DMS79 (cell line): Measurements from ENCODE around the gene GIPC2.
"Not testable (repeated sequence)": the region's sequence is repeated elsewhere in the genome, so short reads cannot be mapped to it uniquely, and the experiment has no call there.

ENCODE experiments used
- DNase-seq: peaks from one replicate; lab custom pipeline; 2025; lab: John Stamatoyannopoulos, UW

The GIPC2 gene

DNA sequence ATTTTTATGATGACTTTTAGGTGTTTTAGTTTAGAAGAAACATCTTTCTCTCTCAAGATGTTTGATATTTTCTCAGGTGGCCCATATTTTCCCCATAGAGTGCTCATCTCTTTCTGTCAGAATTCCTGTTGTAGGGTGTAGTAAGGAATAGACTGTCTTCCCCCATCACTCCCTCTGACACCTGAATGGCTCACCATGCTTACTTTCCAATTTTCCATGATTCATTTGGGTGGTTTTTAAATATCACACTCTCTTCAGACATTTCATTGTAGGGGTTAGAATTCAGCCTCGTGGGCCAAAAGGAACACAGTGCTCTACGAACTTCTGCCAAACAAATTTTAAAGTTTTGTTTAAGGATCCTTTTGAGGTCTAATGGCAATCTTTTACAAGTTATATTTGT is 24.0 kb downstream of the GIPC2 start:
- no peak for DNase-seq

DNA sequence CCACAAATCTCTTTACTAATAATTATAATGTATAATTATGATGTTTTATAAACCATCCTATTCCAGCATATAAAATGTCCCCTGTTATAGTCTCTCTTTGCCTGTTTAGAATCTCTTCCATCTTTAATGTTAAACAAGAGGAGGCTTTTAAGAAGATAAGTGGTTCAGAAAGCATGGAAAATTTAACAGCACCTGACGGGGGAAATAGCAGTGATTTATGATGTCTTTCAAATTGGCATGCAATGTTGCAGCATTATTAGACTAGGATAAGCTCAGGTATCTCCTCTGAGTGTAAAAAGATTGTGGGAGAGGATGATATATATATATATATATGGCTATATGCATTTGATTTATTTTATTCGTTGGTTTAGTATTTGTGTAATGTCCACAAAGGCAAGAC is 24.4 kb downstream of the GIPC2 start:
- no peak for DNase-seq

DNA sequence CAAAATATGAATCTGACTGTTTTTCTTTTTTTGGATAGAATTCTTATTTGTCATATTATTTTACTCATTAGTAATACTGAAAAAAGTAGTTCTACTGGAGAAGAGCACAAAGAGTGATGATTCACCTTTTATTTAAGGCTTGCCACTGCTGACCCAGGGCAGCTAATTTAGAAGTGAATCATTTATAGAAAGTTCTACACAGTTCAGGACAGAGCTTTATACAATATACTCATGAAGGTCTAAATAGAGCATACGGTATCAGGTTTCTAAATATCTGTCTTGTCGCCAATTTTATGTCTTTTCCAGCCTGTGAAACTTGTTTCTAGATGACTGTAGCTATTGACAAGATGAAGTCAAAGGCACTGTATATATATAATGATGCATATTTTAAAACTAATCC is 25.0 kb downstream of the GIPC2 start:
- no peak for DNase-seq

DNA sequence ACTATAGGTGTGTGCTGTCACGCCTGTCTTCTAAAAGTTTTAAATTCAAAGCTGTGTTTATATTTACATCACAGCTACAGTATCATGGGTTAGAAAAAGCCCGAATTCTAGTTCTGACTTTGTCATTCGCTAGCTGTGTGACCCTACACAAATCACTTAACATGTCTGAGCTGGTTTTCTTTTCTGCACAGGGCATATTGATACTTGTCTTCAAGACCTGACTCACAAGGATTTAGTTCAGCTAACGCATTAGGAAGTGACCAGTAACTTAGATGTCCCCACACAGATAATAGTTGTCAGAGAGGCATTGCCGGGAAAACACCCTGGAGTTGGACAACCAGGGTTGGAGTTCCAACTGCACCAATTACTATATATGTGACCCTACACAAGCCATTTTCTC is 25.9 kb downstream of the GIPC2 start:
- DNase-seq, result no peak

DNA sequence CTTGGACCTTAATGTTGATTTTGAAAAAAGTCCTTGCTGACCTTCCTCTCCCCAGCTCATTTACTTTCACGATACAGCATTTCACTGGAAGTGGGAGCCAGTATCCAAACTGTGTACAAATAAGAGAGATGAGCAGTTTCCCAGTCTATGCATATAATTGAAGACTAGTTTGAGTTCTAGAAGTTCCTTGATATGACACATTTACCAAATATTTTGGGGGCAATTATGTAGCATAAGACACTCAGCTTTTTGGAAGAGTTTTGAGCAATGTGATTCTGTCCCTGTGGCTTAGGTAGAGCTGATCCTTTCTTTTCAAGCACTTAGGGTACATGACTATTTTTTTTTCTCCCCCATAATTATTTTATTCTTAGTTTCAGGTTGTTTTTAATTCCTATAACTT is 26.4 kb downstream of the GIPC2 start:
- DNase-seq, result no peak

DNA sequence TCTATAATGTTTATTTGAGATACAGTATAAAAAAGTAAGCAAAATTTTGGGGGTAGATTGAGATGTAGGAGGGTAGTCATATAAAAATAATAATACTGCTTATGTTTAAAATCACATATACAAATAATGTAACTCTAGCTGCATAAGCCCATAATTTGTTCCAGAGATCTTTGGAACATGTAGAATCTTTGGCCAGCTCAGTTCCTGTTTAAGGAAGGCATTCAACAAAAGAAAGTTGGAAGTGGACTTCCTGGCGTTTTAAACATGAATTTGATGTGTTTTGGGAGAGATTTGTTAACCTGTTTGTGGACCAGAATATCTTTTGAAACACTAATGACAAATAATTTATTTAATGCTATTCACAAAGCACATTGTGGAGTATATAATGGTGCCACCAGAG is 27.7 kb downstream of the GIPC2 start:
- DNase-seq, result no peak

DNA sequence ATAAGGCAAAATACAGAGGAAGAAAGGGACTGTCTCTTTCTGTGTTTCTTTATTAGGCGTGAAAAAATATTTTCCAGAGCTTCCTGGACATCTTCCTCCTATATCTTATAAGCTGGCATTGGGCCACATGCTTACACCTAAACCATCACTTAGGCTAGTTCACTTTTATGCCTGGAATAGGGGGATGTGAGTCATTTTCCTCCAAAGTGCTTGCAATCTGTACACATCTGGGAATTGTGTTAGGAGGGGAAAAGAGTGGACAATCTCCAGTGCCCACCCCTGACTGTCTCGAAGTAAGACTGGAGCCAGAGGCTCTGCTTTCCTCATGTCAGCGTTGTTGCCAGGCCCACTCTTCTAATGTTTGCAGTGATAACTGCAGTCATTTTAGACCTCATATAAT is 29.9 kb downstream of the GIPC2 start:
- DNase-seq, result no peak

DNA sequence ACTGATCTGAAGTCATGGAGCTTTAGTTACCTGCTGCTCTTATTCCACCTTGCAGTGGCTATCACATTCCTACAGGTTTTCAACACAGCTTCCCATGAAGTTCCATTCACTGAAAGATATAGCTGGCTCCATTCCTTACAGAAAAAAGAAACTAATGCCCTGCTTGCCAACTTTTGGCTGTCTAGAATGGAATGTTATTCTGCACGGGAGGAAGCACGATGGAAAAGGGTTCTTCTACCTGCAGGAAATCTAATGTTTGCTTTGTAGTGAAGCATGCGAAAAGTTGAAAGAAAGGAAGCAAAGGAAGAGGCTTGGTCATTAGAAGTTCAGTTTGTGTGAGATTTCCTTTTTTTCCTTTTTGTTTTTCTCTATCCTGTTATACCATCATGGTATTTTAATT is 32.6 kb downstream of the GIPC2 start:
- DNase-seq, result no peak

DNA sequence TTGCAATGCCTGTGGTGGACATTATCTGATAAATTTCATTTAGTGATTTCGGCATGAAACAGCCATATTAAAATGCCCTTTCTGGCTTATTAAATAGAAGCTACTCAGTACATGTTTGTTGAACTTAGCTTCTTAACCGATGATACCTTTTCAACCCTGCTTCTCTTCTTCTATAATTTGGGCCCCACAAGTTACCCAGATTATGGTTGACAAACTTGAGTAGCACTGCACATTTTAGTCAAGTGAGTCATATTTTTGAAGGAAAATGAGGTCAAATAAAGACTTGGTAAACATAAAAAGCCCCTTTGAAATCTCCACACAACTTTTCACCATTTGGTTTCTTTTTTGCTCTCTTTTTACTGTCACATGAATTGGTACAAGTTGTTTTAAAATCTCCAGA is 33.8 kb downstream of the GIPC2 start:
- no peak for DNase-seq

DNA sequence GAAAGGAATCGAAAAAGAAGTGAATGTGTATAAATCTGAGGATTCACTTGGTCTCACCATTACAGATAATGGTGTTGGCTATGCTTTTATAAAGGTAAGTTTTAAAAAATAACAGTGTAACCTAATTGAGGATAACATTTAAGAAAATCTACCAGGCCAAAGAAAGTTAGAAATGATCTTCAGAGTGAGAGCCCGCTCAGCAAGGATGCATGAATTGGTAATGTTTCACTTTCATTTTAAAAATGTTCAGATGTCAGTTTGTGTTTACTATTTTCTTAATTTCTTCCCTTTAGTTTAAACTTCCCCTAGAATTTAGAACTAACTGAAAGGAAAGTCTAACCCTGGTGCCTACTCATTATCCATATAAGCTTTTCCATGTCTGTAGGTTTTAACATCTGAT is 35.0 kb downstream of the GIPC2 start:
- DNase-seq, result no peak

DNA sequence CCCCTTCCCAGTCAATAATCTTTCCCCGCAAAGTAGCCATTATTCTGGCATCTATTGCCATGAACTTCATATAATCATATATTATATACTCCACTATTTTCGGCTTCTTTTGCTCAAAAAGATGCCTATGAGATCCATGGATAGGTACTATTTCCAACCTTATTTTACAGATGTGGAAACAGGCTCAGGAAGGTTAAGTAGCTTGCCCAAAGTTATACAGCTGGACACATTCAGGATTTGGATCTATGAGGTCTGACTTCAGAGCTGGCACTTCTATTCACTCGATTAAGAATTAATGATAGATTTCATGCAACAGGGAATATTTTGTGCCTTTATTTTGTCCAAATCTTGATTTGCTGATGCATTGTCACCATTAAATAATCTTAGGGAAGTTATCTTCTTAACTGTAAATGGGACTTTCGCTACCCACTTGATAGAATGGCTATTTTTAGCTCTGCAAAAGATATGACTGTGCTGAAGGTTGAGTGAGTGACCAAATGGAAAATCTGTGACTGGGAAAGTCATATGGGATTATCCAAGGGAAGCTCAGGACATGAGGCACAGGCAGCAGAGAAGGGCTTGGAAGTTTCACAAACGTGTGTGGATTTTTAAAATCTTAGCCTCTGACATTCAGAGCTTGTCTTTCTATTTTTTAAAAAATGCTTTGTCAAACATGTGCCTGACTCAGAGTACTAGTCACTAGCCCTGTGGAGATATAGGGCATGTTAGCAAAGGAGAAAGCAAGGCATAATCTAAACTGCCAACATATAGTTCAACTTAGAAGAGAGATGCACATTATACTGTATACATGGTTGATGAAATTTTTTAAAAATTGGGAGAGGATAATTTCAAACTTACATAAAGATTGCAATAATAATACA is 36.5 kb downstream of the GIPC2 start:
- DNase-seq, result no peak

DNA sequence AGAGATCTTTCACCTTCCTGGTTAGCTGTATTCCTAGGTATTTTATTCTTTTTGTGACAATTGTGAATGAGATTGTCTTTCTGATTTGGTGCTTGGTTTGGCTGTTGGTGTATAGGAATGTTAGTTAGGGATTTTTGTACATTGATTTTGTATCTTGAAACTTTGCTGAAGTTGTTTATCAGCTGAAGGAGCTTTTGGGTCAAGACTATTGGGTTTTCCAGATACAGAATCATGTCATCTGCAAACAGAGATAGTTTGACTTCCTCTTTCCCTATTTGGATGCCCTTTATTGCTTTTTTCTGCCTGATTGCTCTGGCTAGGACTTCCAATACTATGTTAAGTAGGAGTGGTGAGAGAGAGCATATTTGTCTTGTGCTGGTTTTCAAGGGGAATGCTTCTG is 38.9 kb downstream of the GIPC2 start:
- not testable (repeated sequence) for DNase-seq

DNA sequence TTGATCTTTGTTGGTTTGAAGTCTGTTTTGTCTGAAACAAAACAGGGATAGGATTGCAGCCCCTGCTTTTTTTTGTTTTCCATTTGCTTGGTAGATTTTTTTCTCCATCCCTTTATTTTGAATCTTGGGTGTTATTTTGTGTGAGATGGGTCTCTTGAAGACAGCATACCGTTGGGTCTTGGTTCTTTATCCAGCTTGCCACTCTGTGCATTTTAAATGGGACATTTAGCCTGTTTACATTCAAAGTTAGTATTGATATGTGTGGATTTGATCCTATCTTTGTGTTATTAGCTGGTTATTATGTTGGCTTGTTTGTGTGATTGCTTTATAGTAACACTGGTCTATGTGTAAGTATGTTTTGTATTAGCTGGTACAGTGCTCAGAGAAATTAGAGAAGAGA is 40.9 kb downstream of the GIPC2 start:
- DNase-seq, result no peak

DNA sequence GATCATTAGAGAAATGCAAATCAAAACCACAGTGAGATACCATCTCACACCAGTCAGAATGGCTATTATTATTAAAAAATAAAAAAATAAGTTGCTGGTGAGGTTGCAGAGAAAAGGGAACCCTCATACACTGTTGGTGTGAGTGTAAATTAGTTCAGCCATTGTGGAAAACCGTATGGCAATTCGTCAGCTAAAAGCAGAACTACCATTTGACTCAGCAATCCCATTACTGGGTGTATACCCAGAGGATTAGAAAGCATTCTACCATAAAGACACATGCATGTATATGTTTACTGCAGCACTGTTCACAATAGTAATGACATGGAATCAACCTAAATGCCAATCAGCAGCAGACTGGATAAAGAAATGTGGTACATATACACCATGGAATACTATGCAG is 42.2 kb downstream of the GIPC2 start:
- no peak for DNase-seq

DNA sequence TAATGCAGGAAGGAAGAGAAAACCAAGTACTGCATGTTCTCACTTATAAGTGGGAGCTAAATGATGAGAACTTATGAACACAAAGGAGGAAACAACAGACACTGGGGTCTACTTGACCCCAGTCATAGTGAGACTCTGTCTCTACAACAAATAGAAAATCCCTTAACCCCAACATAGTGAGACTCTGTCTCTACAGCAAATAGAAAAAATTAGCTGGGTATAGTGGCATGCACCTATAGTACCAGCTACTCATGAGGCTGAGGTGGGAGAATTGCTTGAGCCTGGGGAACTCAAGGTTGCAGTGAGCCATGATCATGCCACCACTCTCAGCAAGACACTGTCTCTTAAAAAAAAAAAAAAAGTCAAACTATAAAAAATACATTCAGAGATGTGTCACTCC is 42.7 kb downstream of the GIPC2 start:
- DNase-seq, result no peak

DNA sequence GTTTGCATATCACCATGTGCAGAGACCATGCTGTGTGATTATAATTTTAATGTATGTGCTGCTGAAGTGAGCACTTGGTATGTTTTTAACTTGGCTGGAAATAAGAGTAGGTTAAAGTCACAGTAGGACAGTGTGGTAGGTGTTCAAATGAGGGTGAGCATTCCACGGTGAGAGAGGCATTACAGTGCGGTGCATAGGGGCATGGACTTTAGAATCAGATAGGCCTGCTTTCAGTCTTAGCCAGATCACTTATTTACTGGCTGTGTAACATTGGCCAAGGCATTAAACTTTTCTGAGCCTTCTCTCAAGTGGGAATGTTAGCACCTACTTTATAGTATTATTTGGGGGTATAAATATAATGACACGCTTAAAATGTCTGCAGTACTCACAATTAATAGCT is 43.2 kb downstream of the GIPC2 start:
- no peak for DNase-seq

DNA sequence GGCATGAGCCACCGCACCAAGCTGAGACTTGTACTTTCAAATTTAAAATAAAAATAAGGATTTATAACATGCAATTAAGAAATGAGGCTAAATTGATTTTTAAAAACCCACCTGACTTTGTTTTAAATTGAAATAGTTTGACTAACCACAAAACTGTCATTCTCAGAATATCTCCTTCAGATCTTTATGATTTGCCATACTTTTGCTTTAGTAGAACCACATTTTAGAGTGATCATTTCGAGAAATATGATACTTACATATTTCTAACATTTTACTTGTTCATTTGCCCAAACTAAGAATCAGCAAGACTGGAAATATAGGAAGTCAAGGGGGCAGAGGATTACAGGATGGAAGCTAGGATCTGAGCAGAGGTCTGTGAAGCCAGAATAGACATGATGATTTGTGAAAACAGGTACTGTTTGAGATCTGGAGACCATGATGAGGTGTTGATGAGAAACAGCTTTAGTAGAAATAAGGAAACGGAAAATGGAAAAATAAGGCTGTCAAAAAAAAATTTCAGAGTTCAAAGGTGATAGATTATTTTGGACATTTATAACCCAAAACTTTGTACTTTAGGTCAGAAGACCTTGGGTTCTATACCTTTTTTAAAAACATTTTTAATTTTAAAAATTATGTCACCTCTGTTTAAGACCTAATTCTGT is 44.8 kb downstream of the GIPC2 start:
- DNase-seq, result no peak

DNA sequence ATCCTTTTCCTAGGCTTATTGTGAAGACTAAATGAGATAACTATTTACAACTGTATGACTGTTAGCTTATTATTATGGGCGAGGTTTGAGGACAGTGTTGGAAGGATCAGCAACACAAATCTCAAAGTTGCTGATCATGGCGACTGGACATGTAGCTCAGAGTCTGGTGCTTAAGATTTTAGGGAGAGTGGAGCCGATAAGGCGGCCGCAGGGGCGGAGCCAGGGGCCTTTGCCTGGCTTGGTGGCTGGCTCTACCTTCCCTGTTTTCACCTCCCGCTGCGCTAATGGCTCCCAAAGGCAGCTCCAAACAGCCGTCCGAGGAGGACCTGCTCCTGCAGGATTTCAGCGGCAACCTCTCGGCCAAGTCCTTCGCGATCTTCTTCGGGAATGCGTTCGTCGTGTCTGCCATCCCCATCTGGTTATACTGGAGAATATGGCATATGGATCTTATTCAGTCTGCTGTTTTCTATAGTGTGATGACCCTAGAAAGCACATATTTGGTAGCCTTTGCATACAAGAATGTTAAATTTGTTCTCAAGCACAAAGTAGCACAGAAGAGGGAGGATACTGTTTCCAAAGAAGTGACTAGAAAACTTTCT is 45.5 kb downstream of the GIPC2 start:
- DNase-seq, result no peak

DNA sequence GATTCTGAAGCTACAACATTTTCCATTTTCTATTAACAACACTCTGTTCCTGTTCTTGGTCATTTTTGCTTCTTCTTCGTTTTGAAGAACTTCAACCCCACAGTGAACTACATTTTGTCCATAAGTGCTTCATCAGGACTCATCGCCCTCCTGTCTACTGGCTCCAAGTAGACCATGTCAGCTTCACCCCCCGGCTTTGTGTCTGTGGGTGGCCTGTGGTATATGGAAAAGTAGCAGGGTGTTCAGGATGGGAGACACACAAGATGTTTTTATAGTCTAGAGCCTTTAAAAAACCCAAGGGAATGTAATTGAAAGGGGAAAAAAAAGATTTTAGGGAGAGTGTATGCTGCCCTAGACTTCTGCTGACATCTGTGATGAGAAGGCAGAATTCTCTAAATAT is 46.1 kb downstream of the GIPC2 start:
- no peak for DNase-seq

DNA sequence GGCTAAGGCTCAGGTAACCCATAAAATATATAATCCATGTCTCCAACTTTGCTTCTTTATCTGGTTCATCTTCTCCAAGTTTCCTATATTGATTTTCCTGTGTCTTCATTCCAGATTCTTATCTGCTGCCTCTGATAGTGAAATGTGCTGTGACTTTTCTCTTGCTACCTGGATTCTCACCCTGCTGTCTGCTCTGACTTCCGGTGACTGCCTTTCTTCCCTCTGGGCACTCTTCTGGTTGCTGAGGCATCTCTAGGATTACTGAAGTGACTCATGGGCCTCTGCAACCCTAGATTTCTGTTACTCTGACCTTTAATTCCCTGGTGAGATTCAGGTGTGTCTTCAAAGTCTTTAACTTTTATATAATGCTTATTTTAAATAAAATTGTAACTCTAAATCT is 46.9 kb downstream of the GIPC2 start:
- no peak for DNase-seq

DNA sequence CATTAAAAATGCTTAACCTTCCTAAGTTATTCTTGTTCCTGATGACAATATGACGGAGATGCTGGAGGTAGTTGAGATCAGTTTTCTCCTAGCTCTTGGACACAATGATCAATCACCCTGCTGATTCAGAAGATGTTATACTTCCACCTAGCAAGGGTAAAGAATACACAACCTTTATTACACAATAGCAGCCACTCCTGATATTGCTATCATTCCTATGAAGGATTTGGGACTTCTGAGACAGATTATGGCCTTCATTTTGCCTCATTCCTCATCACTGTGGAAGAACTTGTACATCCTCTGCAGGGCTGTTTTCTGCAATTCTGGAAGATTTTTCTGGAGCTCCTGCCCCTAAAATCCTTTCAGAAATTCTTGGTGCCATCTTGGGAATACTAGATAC is 47.8 kb downstream of the GIPC2 start:
- no peak for DNase-seq

DNA sequence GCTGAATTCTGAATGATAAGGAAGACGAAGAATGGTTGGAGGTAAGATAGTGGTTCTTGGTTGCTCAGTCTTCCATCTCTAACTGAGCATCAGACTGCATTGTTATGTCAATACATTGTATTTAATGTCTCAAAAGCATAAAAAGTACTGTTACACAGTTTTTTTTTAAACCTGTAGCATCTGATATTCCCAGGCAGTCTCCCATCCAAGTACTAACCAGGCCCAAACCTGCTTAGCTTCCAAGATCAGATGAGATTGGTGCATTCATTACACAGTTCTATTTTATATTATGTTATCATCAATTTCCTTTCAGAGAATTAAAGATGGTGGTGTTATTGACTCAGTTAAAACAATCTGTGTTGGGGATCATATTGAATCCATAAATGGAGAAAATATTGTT is 48.9 kb downstream of the GIPC2 start:
- DNase-seq, result no peak

DNA sequence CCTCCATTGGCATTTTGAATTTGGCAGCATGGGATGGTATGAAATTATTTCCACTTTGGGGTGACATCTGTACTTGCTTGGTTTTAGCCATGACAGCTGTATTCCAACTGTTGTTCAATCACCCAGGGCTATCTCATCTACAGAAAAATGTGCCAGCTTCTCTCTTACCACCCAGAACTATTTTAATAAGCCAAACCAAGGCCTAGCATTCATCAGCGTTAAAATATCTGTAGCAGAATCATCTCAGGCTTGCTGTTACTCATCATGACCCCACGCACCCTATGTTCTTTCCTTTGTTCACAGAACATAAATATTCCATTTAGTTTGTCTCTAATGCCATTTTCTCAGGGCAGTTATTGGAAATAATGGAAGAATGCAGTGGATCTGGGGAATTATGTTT is 49.8 kb downstream of the GIPC2 start:
- no peak for DNase-seq
